Cardiac muscle cell (in vitro differentiated cells and primary cell): ENCODE measurements around the gene SLC7A8. TPM values are rescaled to one million over a fixed set of nuclear protein-coding genes. Genes with fewer than 3 reads are reported as not detected.
"Not testable (repeated sequence)": the region's sequence is repeated elsewhere in the genome, so short reads cannot be mapped to it uniquely, and the experiment has no call there.

ENCODE experiments used
- DNase-seq, 2 donors: peaks; one replicate each; pipeline versions ENCODE4 v3.0.0 to v3.0.0-alpha.2; 2010 to 2017; ENCODE audit warnings: low read depth in 1 of 2, low spot score in 1 of 2
- H3K27ac ChIP-seq: fragments of 200-600 bp; sonication (generic); 2 replicates; pipeline ENCODE4 v1.5.1; 2016
- H3K27me3 ChIP-seq: fragments of 200-600 bp; sonication (generic); 2 replicates; pipeline ENCODE4 v1.6.0; 2016; ENCODE audit warnings: control low read depth
- H3K36me3 ChIP-seq: fragments of 200-600 bp; sonication (generic); 2 replicates; pipeline ENCODE4 v1.5.1; 2016; ENCODE audit warnings: control low read depth
- H3K4me1 ChIP-seq: fragments of 200-600 bp; sonication (generic); 2 replicates; pipeline ENCODE4 v1.8.1; 2017; ENCODE audit warnings: low read depth, mild to moderate bottlenecking, mixed run types
- H3K4me3 ChIP-seq: fragments of 200-600 bp; sonication (generic); 2 replicates; pipeline ENCODE4 v1.5.1; 2016; ENCODE audit warnings: mild to moderate bottlenecking
- H3K9me3 ChIP-seq: fragments of 200-600 bp; sonication (generic); 2 replicates; pipeline ENCODE4 v1.5.1; 2017; ENCODE audit warnings: low read depth, mild to moderate bottlenecking, control low read depth
- polyA plus RNA-seq: library from polyadenylated mRNA; unstranded; fragments of >200 nt; fragmentation: Nextera tagmentation; extraction: Ambion mirVana; gene quantifications from 2 replicates; pipeline ENCODE4 v1.2.1, GENCODE V29; 2016
- total RNA-seq: library from RNA; depleted of rRNA; stranded (reverse); fragments of >200 nt; gene quantifications from 2 replicates; pipeline ENCODE4 v1.2.3, GENCODE V29; 2016
- TF ChIP-seq, protein P1 (sequence below): IDR thresholded peaks from 2 replicates; pipeline ENCODE4 v1.5.1; 2012; ENCODE audit warnings: low read depth, mild to moderate bottlenecking, low read length

Gene SLC7A8
- total and polyA plus RNA-seq, 2 experiments from 2014 or later, result 14.0 to 14.1 TPM

DNA sequence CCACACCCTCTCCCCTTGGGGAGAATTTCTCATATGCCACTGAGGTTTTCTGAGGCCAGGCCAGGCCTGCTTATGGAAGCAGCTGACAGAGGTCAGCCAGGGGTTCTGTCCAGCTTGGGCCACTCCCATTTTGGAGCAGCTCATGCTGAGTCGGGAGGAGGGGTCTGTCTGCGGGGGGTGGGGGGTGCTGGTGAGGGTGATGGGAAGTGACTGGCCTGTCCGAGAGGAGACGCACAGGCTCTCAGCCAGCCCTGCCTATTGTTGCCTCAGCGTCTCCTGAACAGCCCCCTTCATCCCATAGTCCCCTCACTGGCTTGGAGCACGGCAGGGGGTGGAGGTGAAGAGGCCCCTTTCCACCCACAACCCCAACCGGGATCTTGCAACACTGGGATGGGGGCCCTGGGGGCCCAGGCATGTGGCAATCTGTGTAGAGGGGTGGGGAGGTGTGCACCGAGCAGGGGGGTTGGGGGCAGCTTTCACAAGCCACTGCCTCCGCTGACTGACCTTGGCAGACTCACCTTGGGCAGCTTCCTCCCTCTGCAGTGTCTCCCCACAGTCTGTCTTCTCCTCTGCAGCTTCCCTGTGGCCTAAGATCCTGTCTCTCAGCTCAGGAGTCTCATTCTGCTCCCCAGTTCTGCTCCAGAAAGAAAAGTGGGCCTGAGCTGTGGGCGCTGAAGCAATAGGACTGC lies 69.9 kb downstream of the SLC7A8 start:
- DNase-seq, result peak; percentile 80 to 92
- no peaks in the 10 kb centered on the region for H3K9me3 ChIP-seq
- TF ChIP-seq, protein P1, sequence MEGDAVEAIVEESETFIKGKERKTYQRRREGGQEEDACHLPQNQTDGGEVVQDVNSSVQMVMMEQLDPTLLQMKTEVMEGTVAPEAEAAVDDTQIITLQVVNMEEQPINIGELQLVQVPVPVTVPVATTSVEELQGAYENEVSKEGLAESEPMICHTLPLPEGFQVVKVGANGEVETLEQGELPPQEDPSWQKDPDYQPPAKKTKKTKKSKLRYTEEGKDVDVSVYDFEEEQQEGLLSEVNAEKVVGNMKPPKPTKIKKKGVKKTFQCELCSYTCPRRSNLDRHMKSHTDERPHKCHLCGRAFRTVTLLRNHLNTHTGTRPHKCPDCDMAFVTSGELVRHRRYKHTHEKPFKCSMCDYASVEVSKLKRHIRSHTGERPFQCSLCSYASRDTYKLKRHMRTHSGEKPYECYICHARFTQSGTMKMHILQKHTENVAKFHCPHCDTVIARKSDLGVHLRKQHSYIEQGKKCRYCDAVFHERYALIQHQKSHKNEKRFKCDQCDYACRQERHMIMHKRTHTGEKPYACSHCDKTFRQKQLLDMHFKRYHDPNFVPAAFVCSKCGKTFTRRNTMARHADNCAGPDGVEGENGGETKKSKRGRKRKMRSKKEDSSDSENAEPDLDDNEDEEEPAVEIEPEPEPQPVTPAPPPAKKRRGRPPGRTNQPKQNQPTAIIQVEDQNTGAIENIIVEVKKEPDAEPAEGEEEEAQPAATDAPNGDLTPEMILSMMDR, result no peak

DNA sequence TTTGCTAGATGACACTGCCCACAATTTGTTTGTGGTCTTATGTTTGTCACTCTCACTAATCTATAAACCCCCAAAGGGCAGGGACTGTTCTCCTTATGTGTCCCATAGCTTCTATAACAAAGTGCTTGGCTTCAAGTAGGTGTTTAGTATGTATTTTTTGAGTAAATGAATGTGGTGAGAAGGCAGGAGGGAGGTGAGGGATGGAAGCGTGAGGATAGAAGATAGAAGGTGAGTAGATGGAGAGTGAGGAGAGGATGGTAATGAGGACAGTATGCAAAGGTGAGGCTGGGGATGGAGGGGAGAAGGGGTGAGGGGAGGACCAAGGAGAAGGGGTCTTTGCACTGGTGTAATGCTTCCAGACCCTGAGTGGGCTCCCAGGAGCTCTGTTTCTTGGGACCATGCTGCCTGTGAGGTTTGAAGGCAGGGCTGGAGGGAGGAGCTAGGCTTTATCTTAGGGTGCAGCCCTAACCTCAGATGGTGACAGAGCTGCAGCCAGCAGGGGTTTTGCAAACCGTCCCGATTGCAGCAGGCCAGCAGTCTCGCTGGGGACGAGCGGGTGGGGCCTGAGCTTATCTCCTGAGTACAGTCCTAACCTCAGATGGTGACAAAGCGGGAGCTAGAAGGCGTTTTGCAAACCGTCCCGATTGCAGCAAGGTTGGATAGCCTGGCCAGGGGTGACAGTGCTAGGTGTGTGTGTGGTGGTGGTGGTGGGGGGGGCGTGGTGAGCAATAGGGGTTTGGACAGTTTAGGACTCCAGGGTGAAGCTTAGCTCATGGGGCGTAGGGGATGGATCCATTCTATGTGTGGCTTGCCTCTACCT lies 70.9 kb downstream of the SLC7A8 start:
- H3K9me3 ChIP-seq, result no peaks in the 10 kb centered on the region
- no peaks in the 10 kb centered on the region for H3K27me3 ChIP-seq
- H3K4me3 ChIP-seq, result no peak overlapping the region
- DNase-seq, result peak; percentile 28 to 45
- peaks cover 28% of the 10 kb centered on the region for H3K4me1 ChIP-seq
- H3K27ac ChIP-seq, result peak overlapping the region; percentile 93
- TF ChIP-seq, protein P1, result no peak
- no peaks in the 10 kb centered on the region for H3K36me3 ChIP-seq

More for the DNA sequence above, 69.9 kb downstream of the SLC7A8 start:
- no peak overlapping the region for H3K4me3 ChIP-seq
- no peaks in the 10 kb centered on the region for H3K27me3 ChIP-seq
- H3K4me1 ChIP-seq, result peaks cover 28% of the 10 kb centered on the region
- H3K36me3 ChIP-seq, result no peaks in the 10 kb centered on the region
- H3K27ac ChIP-seq, result peak overlapping the region; percentile 93

DNA sequence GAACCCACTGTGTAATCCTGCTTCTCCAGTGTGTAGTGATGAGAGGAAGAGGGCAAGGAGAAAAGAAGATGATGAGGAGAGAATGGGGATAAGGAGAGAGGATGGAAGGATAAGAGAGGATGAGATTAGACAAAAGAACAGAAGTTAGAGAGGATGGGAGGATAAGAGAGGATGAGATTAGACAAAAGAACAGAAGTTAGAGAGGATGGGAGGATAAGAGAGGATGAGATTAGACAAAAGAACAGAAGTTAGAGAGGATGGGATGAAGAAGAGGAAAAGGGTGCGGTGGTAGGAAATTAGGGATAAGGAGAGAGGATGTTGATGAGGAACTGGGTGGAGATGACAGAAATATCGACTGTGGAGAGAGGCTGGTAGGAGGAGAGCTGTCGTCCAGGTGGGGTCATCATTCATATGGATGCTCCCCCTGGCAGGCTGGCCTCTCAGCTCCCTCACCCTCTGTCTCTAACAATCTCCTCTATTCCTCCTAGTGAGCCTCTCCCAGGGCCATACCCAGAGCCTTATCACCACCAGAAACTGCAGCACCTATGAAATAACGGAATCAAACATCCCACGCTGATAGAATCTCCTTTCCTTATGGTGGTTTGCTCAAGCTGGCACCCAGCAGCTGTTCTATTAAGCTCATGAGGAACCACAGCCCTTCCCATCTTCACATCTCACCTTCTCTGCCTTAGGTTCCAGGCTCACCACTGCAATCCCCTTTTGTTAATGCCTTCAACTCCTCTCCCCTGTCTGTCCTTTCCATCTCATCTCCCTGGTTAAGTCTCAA lies 72.7 kb downstream of the SLC7A8 start:
- TF ChIP-seq, protein P1, result no peak

DNA sequence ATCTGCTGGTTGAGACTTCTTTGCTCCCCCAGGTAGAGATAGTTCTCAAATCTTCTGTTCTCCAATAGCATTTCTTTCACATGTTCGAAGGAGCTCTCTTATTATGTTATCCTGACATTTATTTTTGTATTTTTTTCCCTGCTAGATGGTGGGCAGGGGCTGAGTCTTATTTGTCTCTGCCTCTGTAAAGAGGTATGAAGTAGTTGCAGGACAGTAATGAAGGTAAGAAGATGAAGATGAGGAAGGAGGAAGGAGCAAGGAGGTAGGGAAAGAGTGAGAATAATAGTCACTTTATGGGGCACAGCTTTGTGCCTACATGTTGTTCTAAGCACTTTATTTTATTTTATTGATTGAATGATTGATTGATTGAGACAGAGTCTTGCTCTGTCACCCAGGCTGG lies 73.7 kb downstream of the SLC7A8 start:
- no peak overlapping the region for H3K4me3 ChIP-seq
- no peak overlapping the region for H3K27ac ChIP-seq
- DNase-seq, result no peak
- H3K4me1 ChIP-seq, result peaks cover 28% of the 10 kb centered on the region
- H3K27me3 ChIP-seq, result no peaks in the 10 kb centered on the region
- no peaks in the 10 kb centered on the region for H3K36me3 ChIP-seq
- H3K9me3 ChIP-seq, result no peaks in the 10 kb centered on the region
- TF ChIP-seq, protein P1, result no peak

More for the DNA sequence above, 72.7 kb downstream of the SLC7A8 start:
- DNase-seq, result no peak
- no peaks in the 10 kb centered on the region for H3K9me3 ChIP-seq
- no peaks in the 10 kb centered on the region for H3K36me3 ChIP-seq
- peaks cover 28% of the 10 kb centered on the region for H3K4me1 ChIP-seq
- H3K4me3 ChIP-seq, result no peak overlapping the region
- no peak overlapping the region for H3K27ac ChIP-seq
- H3K27me3 ChIP-seq, result no peaks in the 10 kb centered on the region

DNA sequence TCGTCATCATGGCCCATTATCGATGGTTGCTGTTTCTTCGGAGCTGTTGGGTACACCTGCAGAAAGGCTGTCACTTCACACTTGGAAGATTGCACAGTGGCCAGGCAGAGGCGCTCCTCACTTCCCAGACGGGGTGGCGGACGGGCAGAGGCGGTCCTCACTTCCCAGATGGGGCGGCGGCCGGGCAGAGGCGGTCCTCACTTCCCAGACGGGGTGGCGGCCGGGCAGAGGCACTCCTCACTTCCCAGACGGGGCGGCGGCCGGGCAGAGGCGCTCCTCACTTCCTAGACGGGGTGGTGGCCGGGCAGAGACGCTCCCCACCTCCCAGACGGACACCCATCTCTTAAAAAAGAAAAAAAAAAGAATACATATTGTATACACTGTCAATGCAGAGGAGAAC lies 75.3 kb downstream of the SLC7A8 start:
- not testable (repeated sequence) for DNase-seq, H3K4me3 ChIP-seq, H3K9me3 ChIP-seq, H3K27ac ChIP-seq, H3K27me3 ChIP-seq, H3K36me3 ChIP-seq
- peaks cover 12% of the 10 kb centered on the region for H3K4me1 ChIP-seq

DNA sequence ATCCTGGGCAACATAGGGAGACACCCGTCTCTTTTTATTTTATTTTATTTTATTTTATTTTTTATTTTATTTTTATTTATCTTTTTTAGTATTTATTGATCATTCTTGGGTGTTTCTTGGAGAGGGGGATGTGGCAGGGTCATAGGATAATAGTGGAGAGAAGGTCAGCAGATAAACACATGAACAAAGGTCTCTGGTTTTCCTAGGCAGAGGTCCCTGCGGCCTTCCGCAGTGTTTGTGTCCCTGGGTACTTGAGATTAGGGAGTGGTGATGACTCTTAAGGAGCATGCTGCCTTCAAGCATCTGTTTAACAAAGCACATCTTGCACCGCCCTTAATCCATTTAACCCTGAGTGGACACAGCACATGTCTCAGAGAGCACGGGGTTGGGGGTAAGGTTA lies 75.8 kb downstream of the SLC7A8 start:
- not testable (repeated sequence) for DNase-seq, H3K27me3 ChIP-seq, H3K27ac ChIP-seq, H3K36me3 ChIP-seq, H3K4me3 ChIP-seq, H3K4me1 ChIP-seq, H3K9me3 ChIP-seq
